GM11168 (cell line): ENCODE results near the gene NFS1.
"Not testable (repeated sequence)": the region's sequence is repeated elsewhere in the genome, so short reads cannot be mapped to it uniquely, and the experiment has no call there.

ENCODE experiments used
- in situ Hi-C: fragments of 300-500 bp; cut with MboI; formaldehyde crosslinking; loops from one replicate; pipeline ENCODE4 v1.12.0; 2022; ENCODE audit warnings: low sequenced_read_pairs; ENCODE audit not compliant: unreplicated experiment

NFS1 gene

GRCh38 chr20:35729836-35730582, 30.9 kb upstream of the NFS1 start:
- in situ Hi-C loops = no loop called here

- in situ Hi-C loops = no loop called here
Measured at GRCh38 chr20:35729283-35729807, 30.2 kb upstream of the NFS1 start.

DNA sequence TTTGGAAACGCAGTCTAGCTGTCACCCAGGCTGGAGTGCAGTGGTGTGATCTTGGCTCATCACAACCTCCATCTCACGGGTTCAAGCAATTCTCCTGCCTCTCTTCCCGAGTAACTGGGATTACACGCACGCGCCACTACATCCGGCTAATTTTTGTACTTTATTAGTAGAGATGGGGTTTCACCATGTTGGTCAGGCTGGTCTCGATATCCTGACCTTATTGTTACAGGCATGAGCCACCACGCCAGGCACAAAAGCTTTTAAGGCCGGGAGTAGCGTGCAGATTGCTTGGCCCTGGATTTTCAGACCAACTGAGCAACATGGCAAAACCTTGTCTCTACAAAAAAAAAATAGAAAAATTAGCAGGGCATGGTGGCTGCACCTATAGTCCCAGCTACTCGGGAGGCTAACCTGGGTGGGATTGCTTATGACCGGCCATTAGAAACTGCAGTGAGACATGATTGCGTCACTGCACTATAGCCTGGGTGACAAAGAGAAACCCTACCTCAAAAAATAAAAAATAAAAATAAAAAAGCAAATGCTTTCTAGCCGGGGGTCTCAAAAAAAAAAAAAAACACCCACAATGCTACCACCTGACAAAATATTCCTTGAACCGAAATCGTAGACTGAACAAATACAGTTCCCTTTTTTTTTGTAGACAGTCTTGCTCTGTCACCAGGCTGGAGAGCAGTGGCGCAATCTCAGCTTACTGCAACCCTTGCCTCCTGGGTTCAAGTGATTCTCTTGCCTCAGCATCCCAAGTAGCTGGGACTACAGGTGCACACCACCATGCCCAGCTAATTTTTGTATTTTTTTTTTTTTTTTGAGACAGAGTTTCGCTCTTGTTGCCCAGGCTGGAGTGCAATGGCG, 27.9 kb upstream of the NFS1 start:
- in situ Hi-C loops = no loop called here

DNA sequence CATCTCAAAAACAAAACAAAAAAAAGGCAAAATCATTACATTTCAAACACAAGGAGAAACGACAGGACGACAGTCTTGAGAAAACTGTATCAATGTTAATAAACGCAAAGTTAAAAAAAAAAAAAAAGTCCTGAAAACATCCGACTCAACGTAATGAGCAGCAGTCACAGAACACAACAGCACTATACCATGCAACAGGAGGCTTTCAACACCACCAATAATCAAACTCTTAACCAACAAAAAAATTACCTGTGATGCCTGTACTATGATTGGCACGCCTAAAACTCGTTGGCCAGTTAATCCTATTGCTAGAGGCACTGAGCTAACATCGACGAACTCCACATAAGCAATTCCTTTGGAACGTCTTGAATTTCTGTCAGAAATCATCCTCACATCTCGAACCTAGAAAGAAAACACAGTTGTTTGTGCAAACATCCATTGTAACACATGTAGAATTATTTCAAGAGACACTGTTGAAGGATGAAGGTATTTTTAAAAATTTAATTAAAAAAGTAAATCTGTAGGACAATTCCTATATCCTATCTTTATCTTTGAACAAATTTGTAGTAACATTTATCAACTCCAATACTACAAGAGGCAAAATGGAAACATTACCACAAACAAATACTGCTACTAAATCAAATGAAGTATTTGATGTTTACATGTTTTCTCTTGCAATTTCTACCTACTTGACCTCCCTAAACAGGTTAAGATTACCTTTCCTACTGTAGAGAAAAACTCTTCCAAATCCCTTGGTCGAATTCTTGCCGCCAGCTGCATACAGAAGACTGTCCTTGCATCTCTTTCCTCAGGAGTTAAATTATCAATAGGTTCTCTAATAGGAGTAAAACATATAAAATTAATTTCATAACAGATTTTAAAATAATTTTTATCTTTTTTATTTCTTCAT, 25.4 kb upstream of the NFS1 start:
- in situ Hi-C loops = no loop called here

GRCh38 chr20:35723652-35724320, 24.6 kb upstream of the NFS1 start:
- in situ Hi-C loops = not testable (repeated sequence)

DNA sequence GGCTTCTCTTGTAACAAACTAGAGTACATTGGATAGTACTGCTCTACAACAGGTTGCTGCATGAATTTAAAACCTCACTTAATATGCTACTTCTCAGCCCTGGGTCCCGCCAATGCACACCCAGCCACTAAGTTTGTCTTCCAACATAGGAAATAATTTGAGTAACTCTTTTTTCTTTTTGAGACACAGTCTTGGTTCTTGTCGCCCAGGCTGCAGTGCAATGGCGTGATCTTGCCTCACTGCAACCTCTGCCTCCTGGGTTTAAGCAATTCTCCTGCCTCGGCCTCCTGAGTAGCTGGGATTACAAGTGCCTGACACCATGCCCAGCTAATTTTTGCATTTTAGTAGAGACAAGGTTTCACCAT, 24.1 kb upstream of the NFS1 start:
- in situ Hi-C loops = not testable (repeated sequence)

- in situ Hi-C loops = no loop called here
Measured at GRCh38 chr20:35721621-35722020, 22.5 kb upstream of the NFS1 start.

DNA sequence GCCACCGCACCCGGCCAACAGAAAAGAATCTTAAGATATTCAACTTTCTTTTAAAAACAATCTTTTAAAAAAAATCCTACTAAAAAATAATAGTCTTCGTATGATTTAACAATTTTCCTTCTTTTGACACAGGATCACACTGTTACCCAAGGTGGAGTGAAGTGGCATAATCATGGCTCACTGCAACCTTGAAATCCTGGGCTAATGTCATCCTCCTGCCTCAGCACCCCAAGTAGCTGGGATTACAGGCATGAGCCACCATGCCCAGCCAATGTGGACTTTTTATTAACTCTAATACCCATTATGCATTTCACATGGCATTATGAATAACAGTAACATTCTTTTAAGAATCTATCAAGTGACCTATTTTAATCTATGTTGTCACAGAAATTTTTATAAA, 22.1 kb upstream of the NFS1 start:
- in situ Hi-C loops = no loop called here

- in situ Hi-C loops = no loop called here
Measured at GRCh38 chr20:35720165-35721123, 21.3 kb upstream of the NFS1 start.

DNA sequence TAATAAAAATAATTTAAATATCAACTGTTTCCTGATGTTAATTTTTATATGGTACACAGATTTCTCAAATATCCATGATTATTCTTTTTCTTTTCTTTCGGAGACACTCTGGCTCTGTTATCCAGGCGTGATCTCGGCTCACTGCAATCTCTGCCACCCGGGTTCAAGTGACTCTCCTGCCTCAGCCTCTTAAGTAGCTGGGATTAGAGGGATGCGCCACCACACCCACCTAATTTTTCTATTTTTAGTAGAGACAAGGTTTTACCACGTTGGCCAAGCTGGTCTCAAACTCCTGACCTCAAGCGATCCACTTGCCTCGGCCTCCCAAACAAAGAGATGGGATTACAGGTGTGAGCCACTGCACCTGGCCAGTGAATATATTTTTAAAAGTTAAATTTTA, 20.6 kb upstream of the NFS1 start:
- in situ Hi-C loops = no loop called here

DNA sequence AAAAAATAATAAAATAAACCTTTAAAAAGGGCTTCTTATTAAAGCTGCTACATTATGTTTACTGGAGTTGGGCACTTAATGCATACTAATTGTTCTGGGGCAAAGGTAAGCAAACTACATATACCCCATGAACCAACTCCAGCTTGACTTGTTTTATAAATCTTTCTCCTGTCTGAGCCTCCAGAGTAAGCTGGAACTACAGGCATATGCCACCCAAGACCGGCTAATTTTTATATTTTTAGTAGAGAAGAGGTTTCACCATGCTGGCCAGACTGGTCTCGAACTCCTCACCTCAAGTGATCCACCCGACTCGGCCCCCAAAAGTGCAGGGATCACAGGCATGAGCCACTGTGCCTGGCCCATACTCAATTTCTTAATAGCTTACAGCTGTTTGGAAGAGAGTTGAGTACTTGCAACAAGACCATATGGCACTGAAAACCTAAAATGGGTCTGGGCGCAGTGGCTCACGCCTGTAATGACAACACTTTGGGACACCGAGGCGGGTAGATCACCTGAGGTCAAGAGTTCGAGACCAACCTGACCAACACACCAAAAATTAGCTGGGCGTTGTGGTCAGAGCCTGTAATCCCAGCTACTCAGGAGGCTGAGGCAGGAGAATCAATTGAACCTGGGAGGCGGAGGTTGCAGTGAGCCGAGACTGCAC, 20.0 kb upstream of the NFS1 start:
- in situ Hi-C loops = no loop called here

- in situ Hi-C loops = not testable (repeated sequence)
Measured at GRCh38 chr20:35718321-35718720, 19.2 kb upstream of the NFS1 start.

DNA sequence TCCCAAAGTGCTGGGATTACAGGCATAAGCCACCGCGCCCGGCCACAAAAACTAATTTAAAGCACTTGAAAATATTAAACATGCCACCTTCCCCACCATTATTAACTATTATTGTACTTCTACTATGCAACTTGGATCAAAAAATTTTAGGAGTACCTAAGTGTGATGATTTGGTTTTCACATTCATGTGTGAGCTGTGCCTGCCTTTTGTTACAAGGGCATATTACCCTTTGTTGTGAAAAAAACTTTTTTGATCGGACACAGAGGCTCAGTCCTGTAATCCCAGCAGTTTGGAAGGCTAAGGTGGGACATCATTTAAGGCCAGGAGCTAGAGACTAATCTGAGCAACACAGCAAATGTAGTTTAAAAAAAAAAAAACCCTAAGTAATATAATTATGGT, 17.2 kb upstream of the NFS1 start:
- in situ Hi-C loops = no loop called here

- in situ Hi-C loops = no loop called here
Measured at GRCh38 chr20:35715652-35716051, 16.5 kb upstream of the NFS1 start.

GRCh38 chr20:35714127-35714526, 15.0 kb upstream of the NFS1 start:
- in situ Hi-C loops = no loop called here

GRCh38 chr20:35713120-35713519, 14.0 kb upstream of the NFS1 start:
- in situ Hi-C loops = not testable (repeated sequence)

- in situ Hi-C loops = no loop called here
Measured at GRCh38 chr20:35711588-35712209, 12.5 kb upstream of the NFS1 start.
